Ovary (tissue), 9 donors: ENCODE data around the gene CDH16. TPM values are rescaled to one million over a fixed set of nuclear protein-coding genes. Genes with fewer than 3 reads are reported as not detected.
"Not testable (repeated sequence)": the region's sequence is repeated elsewhere in the genome, so short reads cannot be mapped to it uniquely, and the experiment has no call there.

ENCODE experiments used
- DNase-seq, 5 donors: peaks; one replicate each; pipeline ENCODE4 v3.0.0-alpha.2; 2019 to 2020
- H3K27ac ChIP-seq, 2 donors: fragments of 200-600 bp; one replicate each; pipeline versions ENCODE4 v1.5.1 to v1.8.0; 2019 to 2022
- H3K27me3 ChIP-seq: fragments of 200-600 bp; one replicate; pipeline ENCODE4 v1.8.0; 2022
- H3K36me3 ChIP-seq: fragments of 200-600 bp; sonication (generic); one replicate; pipeline ENCODE4 v1.5.1; 2019
- H3K4me1 ChIP-seq: one replicate; pipeline ENCODE4 v1.8.1; 2013; ENCODE audit warnings: mild to moderate bottlenecking, moderate library complexity; ENCODE audit not compliant: insufficient read depth
- H3K4me3 ChIP-seq: fragments of 200-600 bp; sonication (generic); one replicate; pipeline ENCODE4 v1.5.1; 2017
- H3K9me3 ChIP-seq, 2 donors: fragments of 200-600 bp in 1 of 2; sonication (generic) in 1 of 2; one replicate each; pipeline versions ENCODE4 v1.5.1 to v1.8.1; 2013 to 2019; ENCODE audit warnings: mild to moderate bottlenecking in 1 of 2, moderate library complexity in 1 of 2
- CTCF ChIP-seq, 3 donors: fragments of 450-650 bp in 2 of 3; fragments of 200-600 bp in 1 of 3; IDR thresholded peaks; one replicate each; pipeline versions ENCODE4 v1.5.1 to v1.8.0; 2016 to 2022; ENCODE audit warnings: antibody characterized with exemption in 3 of 3, mild to moderate bottlenecking in 1 of 3
- EP300 ChIP-seq: sonication (generic); formaldehyde crosslinking; IDR thresholded peaks from one replicate; pipeline ENCODE4 v1.6.1; 2017; ENCODE audit warnings: antibody characterized with exemption
- POLR2A ChIP-seq: fragments of 450-650 bp; IDR thresholded peaks from one replicate; pipeline ENCODE4 v1.6.1; 2017; ENCODE audit warnings: antibody characterized with exemption, mild to moderate bottlenecking, moderate library complexity
- WGBS, 3 donors: extraction: QIAGEN DNeasy Blood & Tissue Kit in 1 of 3; methylation state at CpG; one replicate each; pipeline versions ENCODE4 v1.1.5 to v1.1.7; 2013 to 2017; 5-methylcytosine and 5-hydroxymethylcytosine counted together
- intact Hi-C, 4 donors: fragments of 100-400 bp; cut with DNase I; formaldehyde crosslinking; loops; one replicate each; pipeline versions ENCODE4 v1.11.0 to v1.15.1; 2022 to 2023
- polyA plus RNA-seq, 2 donors: library from polyadenylated mRNA; stranded (reverse); fragments of 200-250 nt in 1 of 2; fragments of 350-450 nt in 1 of 2; fragmentation: Illumina TruSeq in 1 of 2; extraction: RNeasy Lipid Tissue Mini Kit (QIAGEN cat#74804) in 1 of 2; gene quantifications; one replicate each; pipeline ENCODE4 v1.2.3, GENCODE V29; 2013 to 2014
- total RNA-seq, 7 donors: library from RNA; depleted of rRNA in 2 of 7; stranded (reverse); fragments of >200 nt in 2 of 7; fragmentation: NEBNext Ultra II Directional in 3 of 7; extraction: Animal tissue kit (Norgen Biotek cat#: 25700) in 3 of 7; gene quantifications; one replicate each; pipeline versions ENCODE4 v1.1.0 to v1.2.4, GENCODE V29; 2016 to 2023
- donor health status: DM: no; HTN: no; CAD: no; lungs with moderate emphysema.
- donor health status: DM: no; HTN: no; CAD: no.
- donor health status: Bipolar disorder and iron deficiency.
- donor health status: DM: yes; HTN: yes; CAD: no.
- donor health status: DM: no; HTN: no; CAD: no.
- donor health status: DM: yes; HTN: yes; CAD: no.

CDH16 gene
- total and polyA plus RNA-seq, 9 donors, result 0.12 to 19.2 (median 0.57) TPM; not detected in 4

GRCh38 chr16:66873685-66874055 lies 45.0 kb downstream of the CDH16 start:
- DNase-seq, result no peak
- Histone ChIP-seq H3K27me3 (no peaks in the 10 kb centered on the region), H3K9me3 (no peaks in the 10 kb centered on the region), H3K27ac (peak overlapping the region; percentile 60 to 67), H3K36me3 (no peaks in the 10 kb centered on the region), H3K4me1 (peaks cover 3% of the 10 kb centered on the region), H3K4me3 (no peak overlapping the region)
- TF ChIP-seq EP300 (no peak), CTCF (IDR thresholded peaks at IDR 0.05) (no peak), POLR2A (no peak)
- intact Hi-C loops, result loop anchor here in 1 of 4 donors (2.0 kb wide), 1 partner anchor 43 kb away; the partner anchor contains the start of gene NAE1

- H3K4me1 ChIP-seq, result peaks cover 3% of the 10 kb centered on the region
- intact Hi-C loops, result loop anchor here in 1 of 4 donors (2.0 kb wide), 1 partner anchor 42 kb away; the partner anchor contains the start of gene NAE1
- H3K27me3 ChIP-seq, result no peaks in the 10 kb centered on the region
- H3K9me3 ChIP-seq, result no peaks in the 10 kb centered on the region
- 1 to 2% (median 1%) methylated on average over 39 of the region's 39 CpGs for WGBS, 3 donors
- peak overlapping the region; percentile 60 to 67 for H3K27ac ChIP-seq
- peak; percentile 90 to 94 (median 92) for DNase-seq
- peak overlapping the region; percentile 23 for H3K4me3 ChIP-seq
- no peaks in the 10 kb centered on the region for H3K36me3 ChIP-seq
- peak; percentile 83 to 93 (median 88) for TF ChIP-seq CTCF (IDR thresholded peaks at IDR 0.05)
- no peak for TF ChIP-seq POLR2A
Measured at GRCh38 chr16:66872943-66873684, 45.6 kb downstream of the CDH16 start.

DNA sequence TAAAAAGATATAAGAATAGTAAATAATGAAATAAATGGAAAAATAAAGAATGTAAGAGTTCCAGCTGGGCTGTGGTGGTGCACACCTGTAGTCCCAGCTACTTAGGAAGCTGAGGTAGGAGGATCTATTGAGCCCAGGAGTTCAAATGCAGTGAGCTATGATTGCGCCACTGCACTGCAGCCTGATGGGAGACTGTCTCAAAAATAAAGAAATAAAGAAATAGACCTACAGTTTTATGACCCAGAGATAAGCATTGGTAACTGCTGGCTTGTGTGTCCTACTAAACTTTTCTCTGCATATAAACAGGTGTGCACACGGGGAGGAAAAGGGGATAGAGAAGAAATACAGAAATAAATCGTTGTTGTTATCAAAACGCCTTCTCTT lies 46.1 kb downstream of the CDH16 start:
- Histone ChIP-seq H3K27me3 (no peaks in the 10 kb centered on the region), H3K27ac (peak overlapping the region in 1 of 2 donors; percentile 67), H3K36me3 (no peaks in the 10 kb centered on the region), H3K4me1 (peaks cover 3% of the 10 kb centered on the region), H3K9me3 (no peaks in the 10 kb centered on the region), H3K4me3 (peak overlapping the region; percentile 23)
- 26 to 35% (median 33%) methylated on average over 4 of the region's 4 CpGs for WGBS, 3 donors
- no peak for DNase-seq
- TF ChIP-seq CTCF (IDR thresholded peaks at IDR 0.05), result no peak
- no peak for TF ChIP-seq EP300
- no peak for TF ChIP-seq POLR2A
- intact Hi-C loops, result loop anchor here in 1 of 4 donors (2.0 kb wide), 1 partner anchor 42 kb away; the partner anchor contains the start of gene NAE1

DNA sequence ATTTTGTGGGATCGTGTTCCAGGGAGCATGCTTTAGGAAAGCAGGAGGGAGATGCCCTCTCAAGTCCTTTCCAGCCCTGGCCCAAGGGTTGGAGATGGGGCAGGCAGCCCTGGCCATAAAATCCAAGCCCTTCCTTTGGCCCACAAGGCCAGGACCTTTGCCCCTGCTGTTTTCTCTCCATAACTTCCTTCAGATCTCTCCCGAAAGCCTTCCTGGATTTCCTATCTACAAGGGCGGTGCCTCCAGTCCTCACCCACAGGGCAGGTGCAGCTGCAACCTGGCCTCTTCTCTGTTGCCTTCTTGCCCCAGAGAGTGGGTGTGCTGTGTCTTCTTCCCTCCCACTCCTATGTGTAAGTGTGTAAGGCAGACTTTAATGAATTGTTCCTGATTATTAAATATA lies 46.8 kb downstream of the CDH16 start:
- no peak for DNase-seq
- WGBS, 3 donors, result 92 to 96% (median 93%) methylated on average over 3 of the region's 3 CpGs
- peaks cover 3% of the 10 kb centered on the region for H3K4me1 ChIP-seq
- no peak overlapping the region for H3K4me3 ChIP-seq
- H3K36me3 ChIP-seq, result no peaks in the 10 kb centered on the region
- H3K27ac ChIP-seq, result no peak overlapping the region
- intact Hi-C loops, result loop anchor here in 1 of 4 donors (2.0 kb wide), 1 partner anchor 41 kb away; the partner anchor contains the start of gene NAE1
- no peaks in the 10 kb centered on the region for H3K27me3 ChIP-seq
- no peaks in the 10 kb centered on the region for H3K9me3 ChIP-seq
- no peak for TF ChIP-seq POLR2A
- no peak for TF ChIP-seq CTCF (IDR thresholded peaks at IDR 0.05)
- TF ChIP-seq EP300, result no peak

DNA sequence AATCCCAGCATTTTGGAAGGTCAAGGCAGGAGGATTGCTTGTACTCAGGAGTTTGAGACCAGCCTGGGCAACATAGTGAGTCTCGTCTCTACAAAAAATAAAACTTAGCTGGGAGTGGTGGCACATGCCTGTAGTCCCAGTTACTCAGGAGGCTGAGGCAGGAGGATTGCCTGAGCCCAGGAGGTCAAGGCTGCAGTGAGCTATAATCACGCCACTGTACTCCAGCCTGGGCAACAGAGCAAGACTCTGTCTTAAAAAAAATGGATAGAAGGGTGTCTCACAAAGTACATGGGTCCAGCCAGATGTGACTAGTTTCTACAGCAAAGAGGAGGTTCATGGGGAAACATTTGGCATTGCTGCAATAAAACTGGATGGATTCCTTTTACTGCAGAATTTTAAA lies 47.3 kb downstream of the CDH16 start:
- H3K4me3 ChIP-seq, H3K4me1 ChIP-seq, H3K27me3 ChIP-seq, H3K36me3 ChIP-seq, H3K27ac ChIP-seq, DNase-seq, intact Hi-C loops, H3K9me3 ChIP-seq: not testable (repeated sequence)
- WGBS, 3 donors, result 89 to 98% (median 91%) methylated on average over 2 of the region's 2 CpGs
